Endodermal cell (in vitro differentiated cells): Measurements from ENCODE around the gene PRG2. TPM values are rescaled to one million over a fixed set of nuclear protein-coding genes. Genes with fewer than 3 reads are reported as not detected.

Experiments used
- DNase-seq: peaks from one replicate; pipeline ENCODE4 v3.0.0-alpha.2; 2017
- H3K27ac ChIP-seq: 2 replicates; pipeline ENCODE4 v1.5.1; 2013; ENCODE audit warnings: mild to moderate bottlenecking, low read depth, low read length, moderate library complexity
- H3K27me3 ChIP-seq: 2 replicates; pipeline ENCODE4 v1.6.1; 2013; ENCODE audit warnings: mild to moderate bottlenecking, low read length, moderate library complexity; ENCODE audit not compliant: insufficient read depth, control insufficient read depth, poor library complexity, severe bottlenecking
- H3K36me3 ChIP-seq: 2 replicates; pipeline ENCODE4 v1.7.0; 2013; ENCODE audit warnings: mild to moderate bottlenecking, low read length, moderate library complexity; ENCODE audit not compliant: control insufficient read depth, insufficient read depth
- H3K4me1 ChIP-seq: one replicate; pipeline ENCODE4 v1.7.0; 2013; ENCODE audit warnings: low read length; ENCODE audit not compliant: control insufficient read depth, insufficient read depth
- H3K4me3 ChIP-seq: 2 replicates; pipeline ENCODE4 v1.5.1; 2013; ENCODE audit warnings: mild to moderate bottlenecking, low read length, moderate library complexity
- H3K9ac ChIP-seq: 2 replicates; pipeline ENCODE4 v1.6.1; 2013; ENCODE audit warnings: mild to moderate bottlenecking, low read length, moderate library complexity; ENCODE audit not compliant: poor library complexity, severe bottlenecking; ENCODE audit errors: extremely low read depth
- H3K9me3 ChIP-seq: 2 replicates; pipeline ENCODE4 v1.6.1; 2013; ENCODE audit warnings: mild to moderate bottlenecking, low read length, moderate library complexity; ENCODE audit not compliant: control insufficient read depth
- H3K27ac Mint-ChIP-seq: 2 replicates; pipeline ENCODE4 v1.8.0; 2020; ENCODE audit warnings: mixed read lengths
- H3K27me3 Mint-ChIP-seq: 2 replicates; pipeline ENCODE4 v1.8.0; 2021; ENCODE audit warnings: mild to moderate bottlenecking, mixed read lengths; ENCODE audit not compliant: insufficient read depth
- H3K36me3 Mint-ChIP-seq: 2 replicates; pipeline ENCODE4 v1.8.0; 2020; ENCODE audit warnings: low read depth, mixed read lengths
- H3K4me1 Mint-ChIP-seq: 2 replicates; pipeline ENCODE4 v1.8.0; 2020; ENCODE audit warnings: mixed read lengths
- H3K4me3 Mint-ChIP-seq: 2 replicates; pipeline ENCODE4 v1.8.0; 2020; ENCODE audit warnings: mild to moderate bottlenecking, moderate library complexity, mixed read lengths
- H3K9me3 Mint-ChIP-seq: 2 replicates; pipeline ENCODE4 v1.8.0; 2020; ENCODE audit warnings: mild to moderate bottlenecking, mixed read lengths
- WGBS, 2 experiments: methylation state at CpG; one replicate each; pipeline versions ENCODE4 v1.1.5 to v1.1.7; 2013; ENCODE audit warnings: missing lambda C conversion rate in 2 of 2, mixed read lengths in 1 of 2; ENCODE audit not compliant: insufficient coverage in 1 of 2, insufficient read length in 1 of 2; 5-methylcytosine and 5-hydroxymethylcytosine counted together
- total RNA-seq, 2 donors: library from RNA; stranded (reverse); fragmentation: NEBNext Ultra II Directional in 1 of 2; extraction: Animal tissue kit (Norgen Biotek cat#: 25700) in 1 of 2; gene quantifications; 2 replicates in 1 of 2; 3 replicates in 1 of 2; pipeline ENCODE4 v1.2.1, GENCODE V29; 2021
- TF ChIP-seq, protein P1 (sequence below): fragments of 200-600 bp; sonication (generic); conservative IDR thresholded peaks from 2 replicates; pipeline ENCODE4 v1.5.0; 2021; ENCODE audit warnings: antibody characterized with exemption, mild to moderate bottlenecking

The PRG2 gene
- total RNA-seq, 2 donors from 2014 or later, result 0.42 TPM; not detected in 1

GRCh38 chr11:57386178-57386940 is 4.1 kb downstream of the PRG2 start:
- TF ChIP-seq, protein P1, sequence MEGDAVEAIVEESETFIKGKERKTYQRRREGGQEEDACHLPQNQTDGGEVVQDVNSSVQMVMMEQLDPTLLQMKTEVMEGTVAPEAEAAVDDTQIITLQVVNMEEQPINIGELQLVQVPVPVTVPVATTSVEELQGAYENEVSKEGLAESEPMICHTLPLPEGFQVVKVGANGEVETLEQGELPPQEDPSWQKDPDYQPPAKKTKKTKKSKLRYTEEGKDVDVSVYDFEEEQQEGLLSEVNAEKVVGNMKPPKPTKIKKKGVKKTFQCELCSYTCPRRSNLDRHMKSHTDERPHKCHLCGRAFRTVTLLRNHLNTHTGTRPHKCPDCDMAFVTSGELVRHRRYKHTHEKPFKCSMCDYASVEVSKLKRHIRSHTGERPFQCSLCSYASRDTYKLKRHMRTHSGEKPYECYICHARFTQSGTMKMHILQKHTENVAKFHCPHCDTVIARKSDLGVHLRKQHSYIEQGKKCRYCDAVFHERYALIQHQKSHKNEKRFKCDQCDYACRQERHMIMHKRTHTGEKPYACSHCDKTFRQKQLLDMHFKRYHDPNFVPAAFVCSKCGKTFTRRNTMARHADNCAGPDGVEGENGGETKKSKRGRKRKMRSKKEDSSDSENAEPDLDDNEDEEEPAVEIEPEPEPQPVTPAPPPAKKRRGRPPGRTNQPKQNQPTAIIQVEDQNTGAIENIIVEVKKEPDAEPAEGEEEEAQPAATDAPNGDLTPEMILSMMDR, result no peak
- Mint-ChIP-seq H3K4me1 (no peaks in the 10 kb centered on the region), H3K27ac (no peak overlapping the region), H3K36me3 (no peaks in the 10 kb centered on the region), H3K9me3 (no peaks in the 10 kb centered on the region), H3K27me3 (peaks cover 57% of the 10 kb centered on the region), H3K4me3 (no peak overlapping the region)
- H3K4me3 ChIP-seq, result no peak overlapping the region
- H3K9ac ChIP-seq, result no peak overlapping the region
- 89 to 93% methylated on average over 4 to 5 of the region's 5 CpGs for WGBS, 2 experiments
- no peak for DNase-seq
- no peaks in the 10 kb centered on the region for H3K4me1 ChIP-seq
- H3K36me3 ChIP-seq, result no peaks in the 10 kb centered on the region
- H3K9me3 ChIP-seq, result no peaks in the 10 kb centered on the region
- peaks cover 69% of the 10 kb centered on the region for H3K27me3 ChIP-seq
- H3K27ac ChIP-seq, result no peak overlapping the region

- H3K9me3 ChIP-seq, result no peaks in the 10 kb centered on the region
- H3K4me1 ChIP-seq, result no peaks in the 10 kb centered on the region
- no peak within 1 kb of the TSS for H3K27ac ChIP-seq
- H3K9ac ChIP-seq, result no peak within 1 kb of the TSS
- DNase-seq, result no peak
- no peak within 1 kb of the TSS for H3K4me3 Mint-ChIP-seq
- TF ChIP-seq, protein P1, result no peak
- no peak within 1 kb of the TSS for H3K27ac Mint-ChIP-seq
- H3K36me3 Mint-ChIP-seq, result no peaks in the 10 kb centered on the region
- no peaks in the 10 kb centered on the region for H3K36me3 ChIP-seq
- 68 to 76% methylated on average over 2 of the region's 2 CpGs for WGBS, 2 experiments
- H3K4me3 ChIP-seq, result no peak within 1 kb of the TSS
- H3K4me1 Mint-ChIP-seq, result no peaks in the 10 kb centered on the region
- H3K9me3 Mint-ChIP-seq, result no peaks in the 10 kb centered on the region
- peaks cover 60% of the 10 kb centered on the region for H3K27me3 ChIP-seq
- peaks cover 64% of the 10 kb centered on the region for H3K27me3 Mint-ChIP-seq
Measured at GRCh38 chr11:57380975-57381374, 9.5 kb downstream of the PRG2 start, which contains the start of gene PRG3. Gene PRG3 (minus strand): TSS chr11:57381150. CDS start chr11:57380708, 442 bp downstream.

GRCh38 chr11:57379732-57380131 is 10.7 kb downstream of the PRG2 start:
- H3K27ac Mint-ChIP-seq, result no peak overlapping the region

More at GRCh38 chr11:57379732-57380131, 10.7 kb downstream of the PRG2 start:
- H3K36me3 Mint-ChIP-seq, result no peaks in the 10 kb centered on the region
- TF ChIP-seq, protein P1, result no peak
- H3K27me3 Mint-ChIP-seq, result peaks cover 60% of the 10 kb centered on the region
- Histone ChIP-seq H3K4me3 (no peak overlapping the region), H3K4me1 (no peaks in the 10 kb centered on the region), H3K27me3 (peaks cover 58% of the 10 kb centered on the region), H3K9me3 (no peaks in the 10 kb centered on the region), H3K9ac (no peak overlapping the region), H3K27ac (no peak overlapping the region), H3K36me3 (no peaks in the 10 kb centered on the region)
- H3K4me1 Mint-ChIP-seq, result no peaks in the 10 kb centered on the region
- no peaks in the 10 kb centered on the region for H3K9me3 Mint-ChIP-seq
- 31 to 34% methylated on average over 7 to 10 of the region's 10 CpGs for WGBS, 2 experiments
- DNase-seq, result peak; percentile 93
- H3K4me3 Mint-ChIP-seq, result no peak overlapping the region
